Endothelial cell (in vitro differentiated cells): ENCODE results near the gene SYTL1. TPM values are rescaled to one million over a fixed set of nuclear protein-coding genes. Genes with fewer than 3 reads are reported as not detected.

Experiments
- DNase-seq: peaks from one replicate; pipeline ENCODE4 v3.0.0; 2021; ENCODE audit warnings: low spot score
- H3K27ac Mint-ChIP-seq: one replicate; pipeline ENCODE4 v1.8.0; 2021; ENCODE audit warnings: mixed read lengths, inconsistent platforms; ENCODE audit not compliant: unreplicated experiment
- H3K27me3 Mint-ChIP-seq: one replicate; pipeline ENCODE4 v1.8.0; 2021; ENCODE audit warnings: mild to moderate bottlenecking, moderate library complexity, mixed read lengths, inconsistent platforms; ENCODE audit not compliant: unreplicated experiment
- H3K36me3 Mint-ChIP-seq: one replicate; pipeline ENCODE4 v1.8.0; 2021; ENCODE audit warnings: mild to moderate bottlenecking, low read depth, mixed read lengths, inconsistent platforms; ENCODE audit not compliant: unreplicated experiment
- H3K4me1 Mint-ChIP-seq: one replicate; pipeline ENCODE4 v1.8.0; 2021; ENCODE audit warnings: mild to moderate bottlenecking, mixed read lengths, inconsistent platforms; ENCODE audit not compliant: unreplicated experiment
- H3K4me3 Mint-ChIP-seq: one replicate; pipeline ENCODE4 v1.8.0; 2021; ENCODE audit warnings: mild to moderate bottlenecking, mixed read lengths, inconsistent platforms; ENCODE audit not compliant: unreplicated experiment
- H3K9me3 Mint-ChIP-seq: one replicate; pipeline ENCODE4 v1.8.0; 2021; ENCODE audit warnings: mixed read lengths, inconsistent platforms; ENCODE audit not compliant: unreplicated experiment
- total RNA-seq: library from RNA; stranded (reverse); fragmentation: NEBNext Ultra II Directional; extraction: Animal tissue kit (Norgen Biotek cat#: 25700); gene quantifications from one replicate; pipeline ENCODE4 v1.2.1, GENCODE V29; 2021; ENCODE audit not compliant: unreplicated experiment
- TF ChIP-seq, protein P1 (sequence below): fragments of 200-600 bp; sonication (generic); IDR thresholded peaks from one replicate; pipeline ENCODE4 v1.5.0; 2021; ENCODE audit warnings: antibody characterized with exemption; ENCODE audit not compliant: unreplicated experiment

The SYTL1 gene
- total RNA-seq, 1 donor from 2014 or later = 1.3 TPM

DNA sequence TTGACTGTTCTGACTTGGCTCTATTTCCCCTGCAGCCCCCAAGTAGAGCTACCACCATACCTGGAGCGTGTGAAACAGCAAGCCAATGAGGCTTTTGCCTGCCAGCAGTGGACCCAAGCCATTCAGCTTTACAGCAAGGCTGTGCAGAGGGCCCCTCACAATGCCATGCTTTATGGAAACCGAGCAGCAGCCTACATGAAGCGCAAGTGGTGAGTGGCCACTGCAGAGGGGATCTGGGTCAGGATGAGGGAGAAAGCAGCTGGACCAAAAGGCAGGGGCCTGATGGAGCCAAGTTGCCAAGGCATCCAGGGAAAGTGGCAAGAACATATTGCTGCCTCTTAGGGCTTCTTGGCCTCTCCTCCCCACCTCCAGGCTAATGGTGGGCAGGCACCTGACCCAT is 43.9 kb upstream of the SYTL1 start:
- Mint-ChIP-seq H3K27me3 (peaks cover 8% of the 10 kb centered on the region), H3K4me3 (no peak overlapping the region), H3K27ac (no peak overlapping the region), H3K9me3 (no peaks in the 10 kb centered on the region), H3K4me1 (peaks cover 12% of the 10 kb centered on the region), H3K36me3 (peaks cover 20% of the 10 kb centered on the region)
- TF ChIP-seq, protein P1, sequence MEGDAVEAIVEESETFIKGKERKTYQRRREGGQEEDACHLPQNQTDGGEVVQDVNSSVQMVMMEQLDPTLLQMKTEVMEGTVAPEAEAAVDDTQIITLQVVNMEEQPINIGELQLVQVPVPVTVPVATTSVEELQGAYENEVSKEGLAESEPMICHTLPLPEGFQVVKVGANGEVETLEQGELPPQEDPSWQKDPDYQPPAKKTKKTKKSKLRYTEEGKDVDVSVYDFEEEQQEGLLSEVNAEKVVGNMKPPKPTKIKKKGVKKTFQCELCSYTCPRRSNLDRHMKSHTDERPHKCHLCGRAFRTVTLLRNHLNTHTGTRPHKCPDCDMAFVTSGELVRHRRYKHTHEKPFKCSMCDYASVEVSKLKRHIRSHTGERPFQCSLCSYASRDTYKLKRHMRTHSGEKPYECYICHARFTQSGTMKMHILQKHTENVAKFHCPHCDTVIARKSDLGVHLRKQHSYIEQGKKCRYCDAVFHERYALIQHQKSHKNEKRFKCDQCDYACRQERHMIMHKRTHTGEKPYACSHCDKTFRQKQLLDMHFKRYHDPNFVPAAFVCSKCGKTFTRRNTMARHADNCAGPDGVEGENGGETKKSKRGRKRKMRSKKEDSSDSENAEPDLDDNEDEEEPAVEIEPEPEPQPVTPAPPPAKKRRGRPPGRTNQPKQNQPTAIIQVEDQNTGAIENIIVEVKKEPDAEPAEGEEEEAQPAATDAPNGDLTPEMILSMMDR = no peak
- DNase-seq = no peak

DNA sequence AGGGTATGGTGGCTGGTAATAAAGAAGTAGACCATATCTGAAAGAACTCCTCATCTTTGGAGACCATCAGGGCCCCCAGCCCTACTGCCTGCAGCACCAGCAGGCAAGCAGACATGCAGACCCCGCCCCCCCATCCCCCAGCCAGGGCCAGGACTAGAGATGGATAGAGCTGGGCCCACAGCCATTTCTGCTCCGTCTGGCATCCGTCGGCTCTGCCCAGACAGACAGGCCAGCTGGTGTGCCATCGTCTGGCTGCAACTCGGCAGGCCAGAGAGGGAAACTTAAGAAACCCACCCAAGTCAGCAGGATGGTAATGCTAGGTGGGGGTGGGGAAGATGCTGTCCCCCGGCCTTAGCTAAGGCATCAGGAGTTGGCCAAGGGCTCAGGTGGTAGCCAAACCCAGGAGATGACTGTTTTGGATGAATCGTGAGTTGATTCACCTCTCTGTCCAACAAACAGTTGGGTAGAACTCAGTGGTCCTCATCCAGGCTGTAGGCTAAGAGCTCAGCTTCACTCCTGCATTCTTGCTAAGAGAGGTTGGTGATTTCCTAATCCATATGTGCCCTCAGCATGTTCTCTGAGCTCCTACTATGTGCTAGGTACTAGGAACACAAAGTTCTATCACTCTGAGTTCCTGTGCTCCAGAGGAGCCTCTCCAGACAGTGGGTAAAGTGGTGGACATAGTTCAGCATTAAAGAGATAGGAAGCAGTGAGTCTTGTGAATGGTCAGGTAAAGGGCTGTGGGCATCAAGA is 43.0 kb upstream of the SYTL1 start:
- peaks cover 12% of the 10 kb centered on the region for H3K4me1 Mint-ChIP-seq
- H3K27me3 Mint-ChIP-seq = peaks cover 8% of the 10 kb centered on the region
- H3K36me3 Mint-ChIP-seq = peaks cover 20% of the 10 kb centered on the region
- DNase-seq = no peak
- H3K4me3 Mint-ChIP-seq = peak overlapping the region; percentile 76
- H3K27ac Mint-ChIP-seq = peak overlapping the region; percentile 74
- TF ChIP-seq, protein P1 = no peak
- H3K9me3 Mint-ChIP-seq = no peaks in the 10 kb centered on the region

DNA sequence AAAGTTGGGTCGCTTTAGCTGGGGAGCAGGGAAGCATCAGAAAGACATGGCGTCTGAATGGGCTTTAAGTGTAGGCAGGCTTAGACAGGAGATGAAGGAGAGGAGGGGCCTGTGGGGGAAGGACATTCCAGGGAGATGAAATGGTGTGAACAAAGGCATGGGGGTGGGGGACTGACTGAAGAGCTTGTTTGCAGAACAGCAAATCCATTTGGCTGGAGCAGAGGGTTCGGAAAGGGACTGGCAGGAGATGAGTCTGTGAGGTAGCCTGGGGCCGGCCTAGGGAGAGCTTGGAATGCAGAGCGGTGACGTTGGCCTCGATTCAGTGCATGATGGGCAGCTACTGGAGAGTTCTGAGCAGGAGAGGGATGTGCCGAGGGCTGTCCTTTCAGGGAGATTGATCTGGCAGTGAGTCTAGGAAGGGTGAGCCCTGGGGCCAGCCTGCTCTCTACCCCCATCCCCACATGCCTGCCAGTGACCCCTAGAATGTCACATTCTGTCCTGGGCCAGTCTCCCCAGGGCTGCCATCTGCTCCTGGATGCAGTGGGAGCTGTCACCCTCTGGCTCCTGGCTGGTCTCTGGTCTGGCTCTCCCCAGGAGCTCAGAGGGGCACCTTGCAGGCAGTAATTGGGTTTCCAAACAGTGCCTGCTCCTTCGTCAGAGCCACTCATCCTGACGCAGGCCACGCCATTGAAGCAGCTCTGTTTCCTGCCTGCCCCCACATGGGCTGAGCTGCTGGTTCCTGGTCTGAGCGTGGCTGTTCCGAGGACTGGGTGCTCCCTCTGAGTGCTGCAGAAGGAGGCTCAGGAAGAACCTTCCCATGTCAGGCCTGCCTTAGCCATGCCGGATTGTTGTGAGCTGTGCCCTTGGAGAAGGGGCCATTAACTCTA is 42.2 kb upstream of the SYTL1 start:
- H3K9me3 Mint-ChIP-seq = no peaks in the 10 kb centered on the region
- H3K4me3 Mint-ChIP-seq = peak overlapping the region; percentile 76
- H3K27ac Mint-ChIP-seq = peak overlapping the region; percentile 74
- H3K4me1 Mint-ChIP-seq = peaks cover 12% of the 10 kb centered on the region
- peaks cover 23% of the 10 kb centered on the region for H3K36me3 Mint-ChIP-seq
- peaks cover 8% of the 10 kb centered on the region for H3K27me3 Mint-ChIP-seq
- no peak for DNase-seq
- TF ChIP-seq, protein P1 = no peak

DNA sequence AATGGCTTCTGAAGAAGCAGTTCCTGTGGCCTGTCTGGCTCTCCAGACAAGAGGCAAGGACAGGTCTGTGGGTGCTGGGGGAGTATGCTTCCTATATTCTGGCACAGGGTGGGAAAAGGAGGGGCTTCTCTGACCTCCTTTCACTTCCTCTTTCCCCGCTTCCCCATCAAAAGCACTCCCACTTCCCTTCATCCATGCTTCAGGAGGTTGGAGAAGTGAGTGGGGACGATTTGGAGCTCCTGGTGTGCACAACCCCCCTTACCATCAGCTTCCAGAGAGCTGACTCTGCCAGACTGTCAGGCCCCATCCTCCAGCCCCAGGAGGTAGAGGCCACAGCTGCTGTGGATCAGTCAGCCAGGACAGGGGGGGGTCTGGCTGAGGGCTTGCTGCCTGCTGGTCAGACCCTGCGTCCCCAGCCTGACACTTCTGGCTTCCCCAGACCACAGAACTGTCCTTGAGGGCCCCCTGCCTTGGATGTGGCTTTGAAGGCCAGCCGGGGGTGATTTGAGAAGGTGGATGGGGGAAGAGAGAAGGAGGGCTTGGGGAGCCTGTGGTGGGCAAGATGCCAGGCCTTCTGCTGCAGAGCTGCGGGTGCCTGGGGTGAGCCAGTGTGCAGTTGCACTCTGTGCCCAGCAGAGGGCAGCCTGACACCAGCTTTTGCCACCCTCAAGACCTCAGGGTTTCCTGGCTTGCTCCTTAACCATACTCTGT is 41.3 kb upstream of the SYTL1 start:
- no peak overlapping the region for H3K4me3 Mint-ChIP-seq
- TF ChIP-seq, protein P1 = peak; percentile 99
- peak; percentile 85 for DNase-seq
- H3K36me3 Mint-ChIP-seq = peaks cover 20% of the 10 kb centered on the region
- no peaks in the 10 kb centered on the region for H3K9me3 Mint-ChIP-seq
- H3K27ac Mint-ChIP-seq = no peak overlapping the region
- H3K27me3 Mint-ChIP-seq = peaks cover 8% of the 10 kb centered on the region
- H3K4me1 Mint-ChIP-seq = peaks cover 12% of the 10 kb centered on the region
